Endometrial microvascular endothelial cells (primary cell): ENCODE data around the gene H1-8. TPM values are rescaled to one million over a fixed set of nuclear protein-coding genes. Genes with fewer than 3 reads are reported as not detected.

Experiments
- in situ Hi-C: cut with HindIII; loops from 2 replicates; pipeline ENCODE4 v1.10.0; 2017; ENCODE audit warnings: low sequenced_read_pairs, low pct_unique_long_range_greater_than_20kb; ENCODE audit errors: inconsistent ontology term
- total RNA-seq: library from RNA; depleted of rRNA; stranded (reverse); fragments of >200 nt; gene quantifications from one replicate; pipeline ENCODE4 v1.2.3, GENCODE V29; 2015; ENCODE audit errors: inconsistent ontology term

Gene H1-8
- total RNA-seq, 1 donor from 2014 or later: not detected

- in situ Hi-C loops: no loop called here
These were observed 10.2 kb downstream of the H1-8 start for GRCh38 chr3:129553171-129553570.

- in situ Hi-C loops: no loop called here
These were observed 10.7 kb downstream of the H1-8 start for GRCh38 chr3:129553719-129554118.

DNA sequence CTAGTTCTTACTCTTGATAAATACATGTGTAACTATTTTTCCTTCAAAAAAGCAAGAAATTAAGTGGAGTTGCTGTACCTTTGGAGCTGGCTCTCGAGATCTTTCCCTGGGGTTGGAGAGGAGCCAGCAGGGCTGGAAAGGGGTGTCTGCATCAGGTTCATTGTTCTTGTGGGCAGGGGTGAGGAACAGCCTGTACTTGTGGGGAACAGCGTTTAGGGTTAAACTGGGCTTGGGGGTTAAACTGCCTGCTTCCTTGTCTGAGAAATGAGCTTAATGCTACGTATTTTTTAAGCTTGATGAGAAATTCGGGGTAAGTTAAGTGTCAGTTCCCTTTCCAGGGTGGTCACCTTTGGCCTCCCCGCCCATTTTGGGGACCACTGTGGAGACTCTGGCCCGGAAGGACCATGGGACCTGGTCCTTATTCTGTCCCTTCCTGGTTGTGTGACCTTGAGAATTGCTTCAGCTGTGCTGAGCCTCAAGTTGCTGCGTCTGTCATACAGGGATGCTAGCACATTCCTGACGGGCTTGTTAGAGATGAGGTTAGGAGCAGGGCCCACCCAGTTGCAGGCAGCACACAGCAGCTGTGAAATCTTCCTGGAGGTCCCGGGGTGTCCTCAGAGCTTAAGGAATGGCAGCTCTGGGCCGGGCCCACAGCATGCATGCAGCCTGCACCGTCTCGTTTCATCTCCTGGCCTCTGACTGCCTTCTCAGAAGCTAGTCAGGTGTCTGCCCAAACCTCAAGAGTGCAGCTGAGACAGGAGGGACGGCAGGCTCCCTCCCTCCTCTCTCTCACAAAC is 11.6 kb downstream of the H1-8 start:
- in situ Hi-C loops: no loop called here

DNA sequence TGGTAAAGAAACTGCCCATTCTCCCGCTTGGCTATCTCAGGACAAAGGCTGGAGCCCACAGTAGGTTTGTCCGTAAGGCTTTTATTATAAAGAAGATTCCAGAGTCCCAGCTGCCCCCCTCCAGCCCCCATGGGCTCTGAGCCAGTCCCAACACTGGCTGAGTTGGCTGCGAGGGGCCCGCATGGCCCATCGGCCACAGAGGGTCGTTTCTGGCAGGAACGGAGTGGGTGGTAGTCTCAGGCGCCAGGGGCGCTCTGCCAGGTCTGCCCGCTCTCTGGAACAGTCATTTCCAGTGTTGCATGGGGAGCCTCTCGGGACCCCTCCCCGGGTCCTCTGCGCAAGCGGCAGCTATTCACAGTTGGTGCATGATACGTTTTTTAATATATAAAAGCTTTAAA is 12.2 kb downstream of the H1-8 start:
- in situ Hi-C loops: no loop called here

DNA sequence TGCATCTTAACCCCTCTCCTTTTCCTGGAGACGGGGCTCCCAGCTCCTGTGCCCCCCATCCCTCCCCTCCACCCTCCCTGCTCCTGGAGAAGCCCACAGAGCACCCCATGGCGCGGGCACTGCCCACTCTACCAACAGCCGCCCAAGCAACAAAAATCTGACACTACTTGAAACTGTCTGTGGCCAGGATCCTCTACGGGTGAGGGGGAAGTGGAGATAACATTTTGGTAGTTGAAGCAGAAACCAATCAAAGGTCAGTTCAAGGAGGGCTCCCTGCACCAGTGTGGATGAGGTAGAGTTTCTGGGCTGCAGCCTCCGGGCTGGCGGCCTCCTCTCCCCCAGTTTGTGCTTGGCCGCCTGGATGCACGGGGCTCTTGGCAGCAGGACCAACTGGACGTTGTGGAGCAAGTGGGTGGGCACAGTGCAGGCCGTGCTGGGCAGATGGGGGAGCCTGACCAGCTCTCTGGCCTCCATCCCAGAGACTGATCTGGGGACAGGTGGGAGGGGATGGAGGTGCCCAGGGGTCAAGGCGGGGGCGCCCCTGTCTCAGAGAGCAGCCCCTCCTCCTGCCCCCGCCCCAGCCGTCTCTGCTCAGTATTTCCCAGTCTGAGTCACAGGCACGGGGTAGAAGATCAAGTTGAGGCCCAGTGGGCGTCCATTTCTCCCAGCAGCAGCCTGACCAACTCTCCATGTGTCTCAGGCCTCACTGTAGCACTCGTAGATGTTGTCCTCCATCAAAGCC is 12.8 kb downstream of the H1-8 start:
- in situ Hi-C loops: no loop called here

DNA sequence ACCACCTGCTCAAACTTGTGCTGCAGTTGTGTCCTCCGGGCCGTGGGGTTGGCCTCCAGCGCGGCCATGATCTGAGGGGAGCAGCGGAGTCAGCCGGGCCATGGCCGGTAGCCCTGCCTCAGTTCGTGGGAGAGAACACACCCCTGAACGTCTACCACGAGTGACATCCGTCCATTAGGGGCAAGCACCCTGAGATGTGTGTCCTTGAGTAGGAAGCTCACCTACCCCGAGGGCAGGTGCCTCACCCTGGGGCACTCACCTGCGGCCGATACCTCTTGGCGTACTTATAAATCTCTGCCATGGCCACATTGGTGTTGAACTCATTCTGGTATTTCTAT is 13.4 kb downstream of the H1-8 start:
- in situ Hi-C loops: no loop called here

DNA sequence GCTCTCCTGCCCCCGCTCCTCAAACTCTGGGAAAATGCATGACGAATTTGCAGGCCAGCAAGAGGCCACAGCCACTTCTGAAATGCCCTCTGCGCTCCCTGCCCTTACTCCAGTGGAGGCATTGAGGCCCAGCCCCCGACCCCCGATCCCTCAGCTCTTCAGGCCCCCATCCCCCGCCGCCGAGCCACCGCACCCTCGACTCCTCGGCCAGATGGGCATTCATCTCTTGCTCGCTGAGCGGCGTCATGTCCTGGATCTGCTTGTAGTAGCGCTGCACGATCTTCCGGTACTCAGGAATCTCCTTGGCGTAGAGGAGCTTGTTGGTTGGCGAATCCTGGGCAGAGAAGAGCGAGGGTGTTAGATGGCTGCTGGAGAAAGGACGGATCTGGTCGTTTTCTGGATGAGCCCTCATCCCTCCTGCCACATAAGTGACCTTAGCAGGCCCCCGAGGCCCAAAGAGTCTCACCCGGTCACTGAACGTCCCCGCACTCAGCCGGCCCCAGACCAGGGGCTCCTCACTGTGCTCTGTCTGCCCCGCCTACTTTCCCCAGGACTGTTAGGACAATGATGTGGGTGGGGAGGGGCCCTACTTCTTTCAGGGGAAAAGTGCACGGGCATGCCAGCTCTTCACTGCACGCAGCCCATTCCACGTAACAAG is 14.0 kb downstream of the H1-8 start:
- in situ Hi-C loops: no loop called here

DNA sequence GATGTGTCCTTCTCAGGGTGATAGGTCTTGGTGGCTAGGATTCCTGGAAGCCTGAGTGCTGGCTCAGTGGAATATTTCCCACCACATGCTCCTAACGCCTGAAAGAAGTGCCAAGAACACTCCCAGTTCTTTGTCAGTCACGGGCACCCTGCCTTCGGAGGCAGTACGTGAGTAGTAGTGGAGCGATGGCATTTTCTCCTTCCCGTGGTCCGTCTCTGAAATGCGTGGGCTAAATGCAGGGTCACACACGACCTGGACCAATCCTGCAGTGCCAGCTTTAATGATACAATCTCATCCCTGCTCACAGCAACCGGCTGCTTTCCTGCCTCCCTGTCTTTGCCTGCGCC is 14.5 kb downstream of the H1-8 start:
- in situ Hi-C loops: no loop called here

DNA sequence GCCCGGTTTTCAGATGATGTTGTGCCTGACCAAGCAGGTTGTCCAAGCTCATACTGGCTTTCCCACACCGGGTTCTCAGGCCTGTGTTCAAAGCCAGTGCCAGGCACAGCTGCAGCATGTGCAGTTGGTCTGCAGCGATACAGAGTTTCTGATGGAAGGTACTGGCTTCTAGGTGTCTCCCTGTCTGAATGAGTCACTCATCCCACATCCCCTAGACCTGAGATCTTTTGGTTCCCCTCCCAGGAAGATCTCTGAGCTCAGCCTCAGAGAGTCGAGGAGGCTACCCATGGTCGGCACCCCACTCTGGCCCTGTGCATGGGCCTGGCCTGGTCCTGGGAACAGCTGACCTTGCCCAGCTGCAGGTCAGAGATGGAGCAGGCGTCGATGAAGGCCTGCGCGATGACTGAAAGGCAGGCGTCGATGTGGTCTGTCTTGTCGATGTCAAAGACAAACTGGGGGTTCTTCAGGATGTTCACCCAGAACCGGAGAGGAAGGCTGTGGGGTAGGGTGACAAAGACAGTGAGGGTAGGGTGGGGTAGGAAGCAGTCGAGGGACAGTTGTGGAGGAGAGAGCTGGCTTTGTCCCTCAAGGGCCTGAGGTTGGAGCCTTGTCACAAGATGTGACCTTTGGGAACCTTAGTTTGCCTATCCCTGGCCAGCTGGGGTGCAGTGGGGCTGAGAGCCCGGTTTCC is 15.3 kb downstream of the H1-8 start:
- in situ Hi-C loops: no loop called here

GRCh38 chr3:129558772-129559564 is 16.0 kb downstream of the H1-8 start:
- in situ Hi-C loops: no loop called here

DNA sequence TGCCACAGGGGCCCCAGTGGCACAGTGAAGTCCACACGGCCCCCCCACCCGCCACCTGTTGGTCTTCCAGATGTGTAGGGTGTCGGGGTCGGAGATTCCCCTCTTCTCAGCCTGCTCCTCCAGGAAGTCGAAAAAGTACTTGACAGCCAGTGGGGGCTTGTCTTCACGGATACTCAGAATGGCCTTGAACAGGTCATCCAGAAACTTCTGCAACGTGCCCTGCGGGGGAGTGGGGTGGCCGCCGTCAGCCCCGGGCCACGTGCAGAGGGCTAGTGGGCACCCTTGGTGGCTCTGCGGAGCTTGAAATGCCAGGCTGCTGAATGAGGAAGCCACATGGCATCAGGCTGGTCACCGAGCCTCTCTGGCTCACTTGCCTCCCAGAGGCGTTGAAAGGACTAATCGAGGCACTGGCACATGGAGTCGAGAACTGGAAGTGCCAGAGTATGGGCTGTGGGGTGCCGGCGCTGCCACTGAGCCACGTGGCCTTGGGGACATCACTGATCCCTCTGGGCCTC is 16.6 kb downstream of the H1-8 start:
- in situ Hi-C loops: no loop called here

DNA sequence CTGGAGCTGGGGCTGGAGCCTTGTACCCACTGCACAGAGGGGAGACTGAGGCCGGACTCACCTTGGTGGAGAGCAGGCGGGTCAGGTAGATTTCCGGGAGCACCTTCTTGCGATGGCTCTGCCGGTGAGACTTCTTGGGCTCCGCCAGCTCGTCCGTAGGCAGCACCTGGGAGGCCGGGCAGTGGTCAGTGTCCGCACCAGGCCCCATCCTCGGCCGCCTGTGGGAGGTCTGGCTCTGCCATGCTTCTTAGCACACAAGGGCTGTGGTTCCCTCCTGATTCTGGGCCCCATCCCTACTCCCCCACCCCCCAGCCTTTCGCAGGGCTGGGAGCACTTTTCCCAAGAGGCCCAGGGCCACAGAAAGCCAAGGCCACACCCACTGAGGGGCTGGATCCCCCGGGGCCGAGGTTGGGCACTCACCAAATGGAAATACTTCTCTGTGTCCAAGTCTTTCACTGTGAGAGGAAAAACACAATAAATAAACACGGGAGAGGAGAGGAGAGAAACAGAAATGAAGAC is 17.4 kb downstream of the H1-8 start:
- in situ Hi-C loops: no loop called here

- in situ Hi-C loops: no loop called here
These were observed 18.1 kb downstream of the H1-8 start for GRCh38 chr3:129560911-129561594.

DNA sequence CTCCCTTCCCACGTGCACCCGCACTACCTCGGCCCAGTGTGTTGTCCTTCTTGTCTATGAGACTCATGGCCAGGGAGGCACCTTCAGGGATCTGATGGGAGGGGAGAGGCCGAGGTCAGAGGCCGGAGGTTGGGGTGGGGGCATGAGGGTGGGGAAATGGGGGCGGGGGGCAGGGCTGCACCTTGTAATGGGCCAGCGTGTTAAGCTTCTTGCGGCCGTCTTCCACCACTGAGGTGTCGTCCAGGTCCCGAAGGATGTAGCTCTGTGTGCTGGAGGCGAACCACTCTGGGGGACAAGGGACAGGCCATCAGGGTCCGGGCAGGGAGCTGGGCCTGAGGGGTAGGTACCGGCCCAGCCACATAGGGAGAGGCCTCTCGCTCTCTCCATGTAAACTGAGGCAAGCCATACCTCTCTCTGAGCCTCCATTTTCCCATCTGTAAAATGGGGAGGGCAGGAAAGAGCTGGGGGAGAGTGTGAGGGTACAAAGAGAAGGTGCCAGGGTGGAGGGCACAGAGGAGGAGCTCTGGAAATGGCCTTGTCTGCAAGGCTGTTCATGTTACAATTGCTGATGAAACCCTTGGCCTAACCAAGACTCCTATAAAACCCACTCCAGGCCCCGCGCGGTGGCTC is 18.8 kb downstream of the H1-8 start:
- in situ Hi-C loops: no loop called here

DNA sequence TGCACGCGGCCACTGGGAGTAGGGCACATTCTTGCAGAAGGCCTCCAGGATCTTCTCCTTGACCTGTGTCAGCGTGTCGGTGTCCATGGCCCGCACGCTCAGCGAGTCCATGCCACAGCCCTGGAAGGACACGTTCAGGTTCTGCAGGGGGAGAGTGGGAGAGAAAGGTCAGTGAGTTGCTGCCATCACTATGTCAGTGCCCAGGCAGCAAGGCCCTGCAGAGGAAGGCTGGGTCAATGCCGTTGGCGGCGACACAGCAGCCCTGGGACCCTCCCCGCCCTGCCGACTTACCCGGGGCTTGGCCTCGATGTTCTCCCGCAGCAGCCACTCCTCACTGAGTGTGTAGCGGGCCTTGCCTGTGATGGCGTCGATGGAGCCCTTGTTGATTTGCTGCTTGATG is 19.8 kb downstream of the H1-8 start:
- in situ Hi-C loops: no loop called here

DNA sequence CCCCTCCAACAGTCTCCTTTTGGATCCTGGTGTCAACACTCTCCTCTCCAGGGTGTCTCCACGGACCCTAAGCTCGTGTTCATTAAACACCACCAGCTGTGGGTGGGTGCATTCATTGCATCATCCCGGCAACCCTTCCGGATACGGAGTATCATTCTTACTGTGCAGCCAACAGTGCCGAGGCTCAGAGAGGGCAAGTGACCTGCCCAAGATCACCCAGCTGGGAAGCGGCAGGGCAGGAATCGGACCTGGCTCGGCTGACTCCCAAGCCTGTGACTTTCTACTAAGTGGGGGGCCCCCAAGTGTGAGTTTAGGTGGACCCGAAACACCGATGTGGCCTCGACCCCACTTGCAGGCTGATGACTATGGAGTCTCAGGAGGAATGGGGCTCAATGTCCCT is 20.4 kb downstream of the H1-8 start:
- in situ Hi-C loops: no loop called here

GRCh38 chr3:129563850-129564535 is 21.0 kb downstream of the H1-8 start:
- in situ Hi-C loops: no loop called here
